HG02840 (cell line): ENCODE data around the gene TMEM125.

Source experiments
- ATAC-seq: cut with Tn5 transposase; IDR thresholded peaks from one replicate; pipeline ENCODE4 v1.9.1; 2021; ENCODE audit warnings: mild to moderate bottlenecking, moderate library complexity, moderate number of reproducible peaks; ENCODE audit not compliant: unreplicated experiment, low FRiP score

Gene TMEM125

DNA sequence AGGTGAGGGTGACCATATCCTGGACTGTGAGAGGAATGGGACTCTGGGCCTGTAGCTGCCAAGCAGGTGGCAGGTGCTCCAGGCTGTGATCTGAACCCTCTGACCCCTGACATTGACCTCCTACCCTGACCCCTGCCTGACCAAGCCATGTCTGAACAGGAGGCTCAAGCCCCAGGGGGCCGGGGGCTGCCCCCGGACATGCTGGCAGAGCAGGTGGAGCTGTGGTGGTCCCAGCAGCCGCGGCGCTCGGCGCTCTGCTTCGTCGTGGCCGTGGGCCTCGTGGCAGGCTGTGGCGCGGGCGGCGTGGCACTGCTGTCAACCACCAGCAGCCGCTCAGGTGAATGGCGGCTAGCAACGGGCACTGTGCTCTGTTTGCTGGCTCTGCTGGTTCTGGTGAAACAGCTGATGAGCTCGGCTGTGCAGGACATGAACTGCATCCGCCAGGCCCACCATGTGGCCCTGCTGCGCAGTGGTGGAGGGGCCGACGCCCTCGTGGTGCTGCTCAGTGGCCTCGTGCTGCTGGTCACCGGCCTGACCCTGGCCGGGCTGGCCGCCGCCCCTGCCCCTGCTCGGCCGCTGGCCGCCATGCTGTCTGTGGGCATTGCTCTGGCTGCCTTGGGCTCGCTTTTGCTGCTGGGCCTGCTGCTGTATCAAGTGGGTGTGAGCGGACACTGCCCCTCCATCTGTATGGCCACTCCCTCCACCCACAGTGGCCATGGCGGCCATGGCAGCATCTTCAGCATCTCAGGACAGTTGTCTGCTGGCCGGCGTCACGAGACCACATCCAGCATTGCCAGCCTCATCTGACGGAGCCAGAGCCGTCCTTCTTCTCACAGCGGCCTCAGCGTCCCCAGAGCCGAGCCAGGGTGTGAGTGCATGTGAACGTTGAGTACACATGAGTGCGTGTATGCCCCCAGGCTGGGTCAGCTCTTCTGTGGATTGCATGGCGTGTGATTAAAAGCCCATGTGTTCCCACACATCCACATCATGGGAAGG, 3.1 kb downstream of the TMEM125 start:
- no peak for ATAC-seq

- no peak for ATAC-seq
Observed at GRCh38 chr1:43273708-43274107, 3.9 kb downstream of the TMEM125 start.

GRCh38 chr1:43274125-43274803, 4.5 kb downstream of the TMEM125 start:
- no peak for ATAC-seq

- ATAC-seq: no peak
Observed at GRCh38 chr1:43274804-43275180, 5.0 kb downstream of the TMEM125 start.

DNA sequence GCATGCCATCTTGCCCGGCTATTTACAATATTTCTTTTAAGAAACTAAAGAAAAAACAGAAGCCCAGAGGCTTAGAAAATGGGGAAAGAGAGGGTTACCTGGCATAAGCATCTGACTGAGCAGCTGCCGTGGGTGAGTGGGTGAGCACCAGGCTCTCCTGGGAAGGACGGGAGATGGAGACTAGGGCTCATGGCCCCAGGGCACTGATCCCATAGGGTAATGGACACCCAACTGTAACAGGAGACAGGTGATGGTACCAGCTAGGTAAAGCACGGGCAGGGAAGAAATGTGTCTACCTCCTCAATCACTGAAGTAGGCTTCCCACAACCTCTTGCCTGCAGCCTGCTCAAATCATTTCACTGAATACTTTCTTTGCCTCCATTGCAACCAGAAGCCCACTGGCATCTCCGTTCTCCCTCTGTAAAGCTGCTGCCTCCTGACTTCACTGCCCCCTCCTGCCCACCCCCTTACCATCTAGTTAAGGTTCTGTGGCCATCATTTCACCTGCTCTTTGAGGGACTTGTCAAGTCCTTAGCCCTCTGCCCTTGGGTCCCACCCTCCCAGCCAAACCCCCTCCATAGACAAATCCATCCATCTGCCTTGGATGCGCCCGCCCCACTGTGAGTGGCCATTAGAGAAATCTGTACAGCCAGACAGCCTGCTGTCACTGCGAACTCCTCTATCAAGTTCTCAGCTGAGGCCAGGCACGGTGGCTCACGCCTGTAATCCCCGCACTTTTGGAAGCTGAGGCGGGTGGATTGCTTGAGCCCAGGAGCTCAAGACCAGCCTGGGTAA, 6.2 kb downstream of the TMEM125 start:
- no peak for ATAC-seq

DNA sequence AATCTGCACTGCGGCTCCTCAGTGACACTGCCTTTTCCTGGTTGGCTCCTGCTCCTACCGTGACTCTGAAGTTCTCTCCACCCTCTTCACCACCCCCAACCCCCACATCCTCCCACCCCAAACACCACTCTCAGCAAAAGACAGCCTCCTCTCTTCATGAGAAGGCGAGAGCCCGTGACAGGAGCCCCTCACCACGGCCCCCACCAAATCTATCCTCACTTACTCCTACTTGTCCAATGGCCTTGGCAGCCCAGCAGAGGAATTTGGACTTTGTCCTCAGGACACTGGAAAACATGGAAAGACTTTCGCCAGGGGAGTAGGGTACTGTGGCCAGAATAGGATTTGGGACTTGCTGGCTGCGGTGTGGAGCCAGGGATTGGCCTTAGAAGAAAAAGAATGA, 6.9 kb downstream of the TMEM125 start:
- no peak for ATAC-seq

- ATAC-seq: no peak
Observed at GRCh38 chr1:43277116-43277876, 7.5 kb downstream of the TMEM125 start.

DNA sequence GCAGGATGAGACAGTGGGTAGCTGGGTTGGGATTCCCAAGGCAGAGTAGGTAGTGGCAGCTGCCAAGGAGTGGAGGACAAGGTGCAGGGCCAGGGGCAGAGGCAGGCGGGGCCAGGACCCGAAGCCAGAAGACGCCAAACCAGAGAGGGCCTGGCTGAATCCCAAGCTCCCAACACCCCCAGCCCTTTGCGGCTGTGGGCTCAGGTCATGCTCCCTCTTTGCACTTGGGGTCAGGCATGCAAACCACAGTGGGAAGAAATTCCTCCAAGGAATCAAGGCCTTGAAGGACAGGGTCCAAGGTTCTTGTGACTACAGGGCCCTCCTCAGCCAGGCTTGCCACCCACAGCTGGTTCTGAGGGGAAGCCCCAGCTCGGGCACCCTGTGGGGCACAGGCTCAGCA, 9.4 kb downstream of the TMEM125 start:
- no peak for ATAC-seq

DNA sequence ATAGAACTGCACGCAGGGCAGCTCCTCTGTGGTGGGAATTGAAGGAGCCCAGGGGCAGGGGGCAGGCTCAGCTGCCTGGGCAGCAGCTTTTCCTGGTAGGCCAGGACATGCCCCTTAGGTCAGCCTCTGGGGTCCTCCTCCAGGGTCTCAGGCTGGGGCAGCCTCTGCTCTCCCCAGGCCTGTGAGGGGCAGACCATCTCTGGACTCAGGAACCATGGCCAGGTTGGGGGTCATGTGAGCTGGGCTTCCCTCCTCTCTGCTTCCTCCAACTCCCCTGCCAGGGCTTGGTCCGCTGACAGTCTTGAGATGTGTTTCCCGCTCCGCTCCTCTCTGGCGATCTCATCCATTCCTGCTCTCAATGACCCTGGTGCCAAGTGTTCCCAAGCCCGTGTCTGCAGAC, 9.9 kb downstream of the TMEM125 start:
- ATAC-seq: no peak

DNA sequence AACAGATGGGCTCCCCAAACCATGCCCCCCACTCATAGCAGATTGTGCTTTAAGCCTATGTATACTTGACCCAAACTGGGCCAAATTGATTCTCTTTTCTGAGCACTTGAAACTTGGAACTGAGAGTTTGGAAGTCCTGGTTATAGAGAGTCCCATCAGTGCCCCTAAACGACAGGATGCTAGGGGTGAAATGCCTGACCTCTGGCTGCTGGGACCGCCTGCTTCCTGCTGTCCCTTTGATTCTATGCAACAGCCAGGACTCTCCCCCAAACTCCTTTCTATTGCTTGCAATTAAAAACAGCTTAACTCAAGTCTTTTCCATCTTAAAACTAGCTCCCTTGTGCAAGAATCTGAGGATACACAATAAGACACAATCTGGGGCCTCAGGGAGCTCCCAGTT, 10.9 kb downstream of the TMEM125 start:
- no peak for ATAC-seq

DNA sequence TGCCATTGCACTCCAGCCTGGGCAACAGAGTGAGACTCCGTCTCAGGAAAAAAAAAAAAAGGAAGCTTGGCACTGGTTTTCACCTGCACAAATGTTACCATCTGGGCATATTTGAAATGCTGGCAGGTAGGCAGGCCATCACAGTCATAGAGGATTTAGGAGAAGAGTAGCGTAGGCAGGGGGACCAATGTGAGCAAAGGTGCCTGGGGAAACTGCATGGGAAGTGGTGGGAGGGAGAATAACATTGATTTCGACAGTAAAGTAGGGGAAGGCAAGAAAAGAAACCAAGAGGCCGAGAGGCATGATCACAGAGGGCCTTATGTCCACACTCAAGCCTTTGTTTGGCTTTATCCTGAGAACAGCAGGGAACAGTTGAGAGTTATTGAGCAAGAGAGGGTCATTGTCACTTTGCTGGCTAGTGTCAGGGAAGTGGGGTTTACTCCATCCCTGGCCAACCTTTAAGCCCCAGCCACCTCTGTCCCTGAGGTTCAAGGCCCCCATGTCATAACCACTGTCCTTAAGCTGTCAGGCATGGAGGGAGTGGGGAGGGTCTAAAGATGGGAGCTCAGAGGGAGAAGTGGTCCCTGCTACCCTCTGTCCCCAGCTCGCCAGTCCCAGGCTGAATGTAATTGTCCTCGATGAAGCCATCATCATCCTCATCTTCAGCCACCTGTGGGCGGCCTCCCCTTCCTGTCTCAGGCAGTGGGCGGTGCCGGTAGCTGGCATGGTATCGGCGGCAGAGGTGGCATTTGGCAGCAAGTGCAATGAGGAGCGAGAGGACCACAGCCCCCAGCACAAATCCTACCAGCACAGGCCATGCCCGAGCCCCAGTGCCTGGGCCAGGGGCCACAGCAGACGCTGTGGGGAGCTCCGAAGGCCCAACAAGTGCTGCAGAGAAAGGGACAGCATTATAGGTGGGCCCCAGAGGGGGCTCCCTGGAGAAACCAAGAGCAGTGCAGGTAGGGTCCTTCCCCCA, 12.7 kb downstream of the TMEM125 start:
- ATAC-seq: no peak

DNA sequence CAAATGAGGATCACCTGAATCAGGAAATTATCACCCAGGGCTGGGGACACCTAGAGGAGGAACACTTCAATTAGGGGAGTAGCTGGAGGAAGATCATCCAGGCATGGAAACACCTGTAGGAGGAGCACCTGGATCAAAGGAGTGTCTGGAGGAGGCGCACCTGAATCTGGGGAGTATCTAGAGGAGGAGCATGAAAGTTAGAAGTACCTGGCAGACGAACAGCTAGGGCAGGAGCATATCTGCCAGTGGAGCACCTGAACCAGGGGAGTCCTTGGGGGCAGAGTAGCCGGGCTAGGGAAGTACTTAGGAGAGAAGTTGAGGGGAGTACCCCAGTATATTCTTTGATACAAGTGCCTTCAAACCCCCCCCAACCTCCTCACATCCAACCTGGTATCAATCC, 14.3 kb downstream of the TMEM125 start:
- no peak for ATAC-seq

DNA sequence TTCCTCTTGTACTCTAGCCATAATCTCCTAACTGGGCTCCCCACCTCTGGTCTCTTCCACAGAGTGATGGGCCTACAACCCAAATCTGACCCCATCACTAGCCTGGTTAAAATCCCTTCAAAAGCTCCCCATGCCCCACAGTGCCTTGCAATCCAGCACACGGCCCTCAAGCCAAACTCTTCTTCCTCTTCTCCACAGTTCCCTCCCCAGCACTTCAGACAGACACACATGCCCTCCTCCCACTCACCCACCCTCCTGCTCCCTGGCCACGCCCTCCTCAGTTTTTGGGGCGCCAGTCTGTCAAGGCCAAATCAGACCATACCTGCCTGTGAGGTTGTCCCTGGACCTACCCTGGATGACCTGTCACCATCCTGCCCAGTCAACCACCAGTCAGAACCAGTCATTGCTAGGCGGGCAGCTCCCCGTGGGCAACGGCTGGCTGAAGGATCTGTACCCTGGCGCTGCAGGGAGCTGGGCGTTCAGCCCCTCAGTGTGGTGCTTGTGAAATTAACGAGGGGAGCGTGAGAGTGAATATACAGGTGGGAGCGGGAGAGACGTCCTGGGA, 14.8 kb downstream of the TMEM125 start:
- ATAC-seq: no peak

- no peak for ATAC-seq
Observed at GRCh38 chr1:43285269-43285990, 15.6 kb downstream of the TMEM125 start, which contains the start of gene C1orf210. C1orf210 (minus strand) TSS chr1:43285581; CDS start chr1:43283270, 2,311 bp downstream.

DNA sequence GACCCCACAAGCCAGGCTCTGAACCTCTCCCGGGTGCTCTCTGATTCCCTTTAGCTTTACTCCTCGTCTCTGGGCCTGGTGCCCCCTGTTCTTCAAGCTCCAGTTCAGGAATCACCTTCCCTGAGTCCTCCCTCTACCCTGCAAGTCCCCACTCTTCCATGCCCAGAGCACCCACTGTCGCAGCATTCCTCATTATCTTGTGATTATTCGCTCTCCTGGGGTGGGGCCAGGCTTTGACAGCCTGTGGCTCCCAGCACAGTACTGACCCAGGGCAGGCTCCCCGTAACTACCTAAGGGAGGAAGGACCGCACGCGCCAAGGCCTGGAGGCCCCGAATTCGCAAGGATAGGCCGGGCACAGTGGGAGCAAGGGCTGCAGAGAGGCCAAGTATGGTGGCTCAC, 16.3 kb downstream of the TMEM125 start:
- no peak for ATAC-seq

DNA sequence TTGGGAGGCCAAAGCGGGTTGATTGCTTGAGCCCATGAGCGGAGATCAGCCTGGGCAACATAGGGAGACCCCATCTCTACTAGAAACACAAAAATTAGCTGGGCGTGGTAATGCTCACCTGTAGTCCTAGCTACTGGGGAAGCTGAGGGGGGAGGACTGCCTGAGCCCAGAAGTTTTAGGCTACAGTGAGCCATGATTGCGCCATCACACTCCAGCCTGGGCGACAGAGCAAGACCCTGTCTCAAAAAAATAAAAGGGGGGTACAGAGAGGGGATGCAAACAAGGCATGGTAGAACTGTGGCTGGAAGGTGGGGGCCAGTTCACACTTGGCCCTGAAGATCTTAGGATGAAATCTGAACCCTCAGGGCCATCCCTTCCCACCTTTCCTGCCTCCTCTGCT, 16.8 kb downstream of the TMEM125 start:
- ATAC-seq: no peak

DNA sequence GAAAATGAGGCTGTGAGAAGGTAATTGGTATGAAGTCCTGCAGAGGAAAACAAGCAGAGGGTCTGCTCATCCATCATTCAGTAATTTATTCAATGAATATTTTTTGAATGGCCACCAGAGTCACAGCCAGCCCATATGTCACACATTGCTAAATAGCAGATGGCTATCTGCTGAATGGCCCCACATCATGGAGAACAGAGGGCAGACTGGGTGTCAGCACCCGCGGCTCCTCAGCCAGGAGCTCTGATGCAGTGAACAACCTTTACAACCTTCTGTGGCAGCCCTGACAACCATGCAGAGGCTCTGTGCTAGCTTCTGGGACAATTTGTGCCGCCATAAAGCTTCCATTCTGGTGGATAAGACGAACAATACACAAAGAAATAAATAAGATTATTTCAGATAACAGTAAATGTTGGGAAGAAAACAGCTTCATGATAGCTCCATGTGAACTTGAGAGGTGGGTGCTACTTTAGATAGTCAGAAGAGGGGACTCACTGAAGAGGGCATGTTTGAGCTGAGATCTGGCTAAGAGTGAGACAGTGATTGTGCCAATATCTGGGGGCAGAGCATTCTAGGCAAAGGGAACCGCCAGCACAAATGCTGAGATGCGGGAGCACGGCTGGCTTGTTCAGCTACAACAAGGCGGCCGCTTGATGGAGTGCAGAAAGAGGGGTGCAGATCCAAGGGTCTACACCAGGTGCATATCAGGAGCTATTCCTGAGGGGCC, 18.4 kb downstream of the TMEM125 start:
- no peak for ATAC-seq
